ENCODE results near the gene MVB12B.

- no peak for TF ChIP-seq CTCF (IDR thresholded peaks at IDR 0.05)
- no peak for TF ChIP-seq POLR2A (IDR thresholded peaks at IDR 0.05)
Measured at GRCh38 chr9:126430124-126430523, 103.5 kb downstream of the MVB12B start.
